Measurements from ENCODE around the gene CDH6.

Gene CDH6

GRCh38 chr5:31357038-31357437 lies 163.6 kb downstream of the CDH6 start:
- TF ChIP-seq CEBPB (IDR thresholded peaks at IDR 0.05) (no peak), EGR1 (IDR thresholded peaks at IDR 0.05) (no peak), RAD21 (IDR thresholded peaks at IDR 0.05; ENCODE audit: low read depth) (no peak), YY1 (IDR thresholded peaks at IDR 0.05; ENCODE audit: low read depth) (no peak), USF1 (IDR thresholded peaks at IDR 0.05) (no peak), ZBTB7A (IDR thresholded peaks at IDR 0.05; ENCODE audit: low read depth) (no peak), TAF1 (IDR thresholded peaks at IDR 0.05; ENCODE audit: low read depth) (no peak), CREB1 (IDR thresholded peaks at IDR 0.05; ENCODE audit: low read depth) (no peak), REST (IDR thresholded peaks at IDR 0.05; ENCODE audit: low read depth) (no peak), MAX (IDR thresholded peaks at IDR 0.05) (no peak), NFIC (IDR thresholded peaks at IDR 0.05) (no peak), FOXM1 (IDR thresholded peaks at IDR 0.05; ENCODE audit: borderline replicate concordance, low read depth) (no peak), TEAD4 (IDR thresholded peaks at IDR 0.05) (no peak), EP300 (IDR thresholded peaks at IDR 0.05; ENCODE audit: borderline replicate concordance) (no peak), TCF12 (IDR thresholded peaks at IDR 0.05; ENCODE audit: low read depth) (no peak)

GRCh38 chr5:31359839-31360238 lies 166.4 kb downstream of the CDH6 start:
- TF ChIP-seq USF1 (IDR thresholded peaks at IDR 0.05) = no peak

- TF ChIP-seq NFIC (IDR thresholded peaks at IDR 0.05) = no peak
Observed at GRCh38 chr5:31361234-31361633, 167.7 kb downstream of the CDH6 start.

- no peak for TF ChIP-seq FOXM1 (IDR thresholded peaks at IDR 0.05; ENCODE audit: borderline replicate concordance, low read depth)
Observed at GRCh38 chr5:31362529-31362900, 169.0 kb downstream of the CDH6 start.

GRCh38 chr5:31362931-31363568 lies 169.6 kb downstream of the CDH6 start:
- no peak for TF ChIP-seq CEBPB (IDR thresholded peaks at IDR 0.05)
- TF ChIP-seq EGR1 (IDR thresholded peaks at IDR 0.05) = no peak
- no peak for TF ChIP-seq CREB1 (IDR thresholded peaks at IDR 0.05; ENCODE audit: low read depth)
- no peak for TF ChIP-seq MAX (IDR thresholded peaks at IDR 0.05)
- TF ChIP-seq TCF12 (IDR thresholded peaks at IDR 0.05; ENCODE audit: low read depth) = no peak
- TF ChIP-seq FOXM1 (IDR thresholded peaks at IDR 0.05; ENCODE audit: borderline replicate concordance, low read depth) = no peak
- TF ChIP-seq USF1 (IDR thresholded peaks at IDR 0.05) = no peak
- TF ChIP-seq REST (IDR thresholded peaks at IDR 0.05; ENCODE audit: low read depth) = no peak
- TF ChIP-seq TEAD4 (IDR thresholded peaks at IDR 0.05) = no peak
- no peak for TF ChIP-seq TAF1 (IDR thresholded peaks at IDR 0.05; ENCODE audit: low read depth)
- TF ChIP-seq YY1 (IDR thresholded peaks at IDR 0.05; ENCODE audit: low read depth) = no peak
- TF ChIP-seq RAD21 (IDR thresholded peaks at IDR 0.05; ENCODE audit: low read depth) = no peak
- TF ChIP-seq ZBTB7A (IDR thresholded peaks at IDR 0.05; ENCODE audit: low read depth) = no peak
- no peak for TF ChIP-seq NFIC (IDR thresholded peaks at IDR 0.05)
- TF ChIP-seq EP300 (IDR thresholded peaks at IDR 0.05; ENCODE audit: borderline replicate concordance) = no peak

- TF ChIP-seq REST (IDR thresholded peaks at IDR 0.05; ENCODE audit: low read depth) = no peak
Observed at GRCh38 chr5:31364881-31365636, 171.6 kb downstream of the CDH6 start.

All from Ishikawa (cell line).